HepG2 (cell line): ENCODE data around the gene TGFA. TPM values are rescaled to one million over a fixed set of nuclear protein-coding genes. Genes with fewer than 3 reads are reported as not detected.

Experiments used
- ATAC-seq: fragments of 200-7000 bp; cut with Tn5 transposase; 3 replicates; pipeline ENCODE4 v1.9.1; 2020; ENCODE audit warnings: mild to moderate bottlenecking, moderate library complexity
- BruUV-seq: library from RNA; stranded (reverse); fragments of 400-500 nt; replicated peaks from 2 replicates; lab custom pipeline; 2021; lab: Mats Ljungman, UMichigan
- CTCF ChIA-PET: fragments of 300-600 bp; formaldehyde crosslinking; extraction: SDS; loops from one replicate; lab custom pipeline; 2021; ENCODE audit warnings: low total read pairs, inconsistent platforms, low intra/inter-chr PET ratio; lab: Yijun Ruan, JAX
- POLR2A ChIA-PET: fragments of 350-600 bp; sonication (Branson Sonifier 250); formaldehyde crosslinking; loops from one replicate; lab custom pipeline; 2020; ENCODE audit warnings: antibody characterized with exemption, inconsistent platforms; lab: Yijun Ruan, JAX
- DNase-seq: peaks from one replicate; pipeline ENCODE4 v3.0.0-alpha.2; 2015; ENCODE audit warnings: low spot score
- FAIRE-seq: peaks from 3 replicates; lab custom pipeline; 2011; peaks lifted over from hg19 to GRCh38; lab: Jason Lieb, UNC
- H2AFZ ChIP-seq: one replicate; pipeline ENCODE4 v1.6.1; 2011; ENCODE audit warnings: low read length, inconsistent platforms
- H3K27ac ChIP-seq: fragments of 300-600 bp; 3 replicates; pipeline ENCODE4 v1.8.0; 2011; ENCODE audit warnings: mixed run types, mild to moderate bottlenecking, mixed read lengths, low read length, inconsistent platforms; ENCODE audit not compliant: insufficient read depth; ENCODE audit errors: extremely low read length
- H3K27me3 ChIP-seq, 2 experiments: fragments of 200-600 bp in 1 of 2; 2 replicates in 1 of 2; 3 replicates in 1 of 2; pipeline versions ENCODE4 v1.6.0 to v1.8.0; 2011; ENCODE audit warnings: low read length in 2 of 2, mild to moderate bottlenecking in 2 of 2, moderate library complexity in 2 of 2, inconsistent platforms in 1 of 2; ENCODE audit not compliant: insufficient read depth in 2 of 2, control insufficient read depth in 1 of 2
- H3K36me3 ChIP-seq, 2 experiments: fragments of 200-600 bp in 1 of 2; replicated peaks in 1 of 2; 2 replicates in 1 of 2; 3 replicates in 1 of 2; pipeline versions ENCODE4 v1.5.1 to v1.8.0; 2011; ENCODE audit warnings: low read length in 2 of 2, inconsistent platforms in 1 of 2; ENCODE audit not compliant: insufficient read depth in 2 of 2, control insufficient read depth in 1 of 2
- H3K4me1 ChIP-seq: 2 replicates; pipeline ENCODE4 v1.5.1; 2012; ENCODE audit warnings: low read length, inconsistent platforms; ENCODE audit not compliant: insufficient read depth
- H3K4me2 ChIP-seq: 2 replicates; pipeline ENCODE4 v1.6.0; 2011; ENCODE audit warnings: low read depth, low read length, inconsistent platforms
- H3K4me3 ChIP-seq, 3 experiments: fragments of 200-600 bp in 1 of 3; sonication (generic), shearing (Covaris generic) in 1 of 3; replicated peaks in 1 of 3; 2 replicates each; pipeline ENCODE4 v1.5.1; 2011 to 2016; ENCODE audit warnings: low read length in 3 of 3, inconsistent platforms in 2 of 3, low read depth in 2 of 3, mild to moderate bottlenecking in 2 of 3, control low read depth in 1 of 3, mixed read lengths in 1 of 3; ENCODE audit not compliant: insufficient read depth in 1 of 3
- H3K79me2 ChIP-seq: one replicate; pipeline ENCODE4 v1.6.1; 2011; ENCODE audit warnings: low read length, inconsistent platforms; ENCODE audit not compliant: insufficient read depth
- H3K9ac ChIP-seq: 2 replicates; pipeline ENCODE4 v1.6.0; 2011; ENCODE audit warnings: mild to moderate bottlenecking, low read depth, low read length, inconsistent platforms; ENCODE audit not compliant: insufficient read depth
- H3K9me3 ChIP-seq: 2 replicates; pipeline ENCODE4 v1.5.1; 2012; ENCODE audit warnings: mild to moderate bottlenecking, low read length
- H4K20me1 ChIP-seq: 2 replicates; pipeline ENCODE4 v1.6.0; 2011; ENCODE audit warnings: inconsistent platforms, mild to moderate bottlenecking, low read length, moderate library complexity; ENCODE audit not compliant: insufficient read depth
- CTCF ChIP-seq: sonication (generic); formaldehyde crosslinking; IDR thresholded peaks from 2 replicates; pipeline ENCODE4 v1.5.0; 2020; ENCODE audit warnings: mild to moderate bottlenecking, missing genetic modification reagents, moderate library complexity
- DPF2 ChIP-seq: sonication (generic); formaldehyde crosslinking; IDR thresholded peaks from 2 replicates; pipeline ENCODE4 v1.4.0; 2020; ENCODE audit warnings: mild to moderate bottlenecking, low read depth, missing genetic modification reagents, borderline replicate concordance
- EEA1 ChIP-seq: sonication (generic); formaldehyde crosslinking; IDR thresholded peaks from 2 replicates; pipeline ENCODE4 v1.5.1; 2020; ENCODE audit warnings: mild to moderate bottlenecking, missing genetic modification reagents, borderline replicate concordance
- EHMT2 ChIP-seq: fragments of 200-600 bp; sonication (generic); IDR thresholded peaks from 2 replicates; pipeline ENCODE4 v1.7.0; 2017; ENCODE audit warnings: antibody characterized with exemption, low read depth, low read length, borderline replicate concordance
- GABPB1 ChIP-seq: IDR thresholded peaks from 2 replicates; pipeline ENCODE4 v1.6.1; 2016; ENCODE audit warnings: mild to moderate bottlenecking, missing genetic modification reagents, moderate library complexity, missing compliant biosample characterization
- HDAC2 ChIP-seq: sonication (generic); formaldehyde crosslinking; IDR thresholded peaks from 2 replicates; pipeline ENCODE4 v1.4.0; 2020; ENCODE audit warnings: missing genetic modification reagents
- HOXA3 ChIP-seq: sonication (generic); formaldehyde crosslinking; IDR thresholded peaks from 2 replicates; pipeline ENCODE4 v1.5.0; 2020; ENCODE audit warnings: missing genetic modification reagents
- IRF9 ChIP-seq: sonication (generic); formaldehyde crosslinking; IDR thresholded peaks from 2 replicates; pipeline ENCODE4 v1.8.0; 2022; ENCODE audit warnings: missing genetic modification reagents, mild to moderate bottlenecking, borderline replicate concordance
- MAFG ChIP-seq: sonication (generic); formaldehyde crosslinking; IDR thresholded peaks from 2 replicates; pipeline ENCODE4 v1.5.1; 2020; ENCODE audit warnings: mild to moderate bottlenecking, missing genetic modification reagents
- MLX ChIP-seq: IDR thresholded peaks from 2 replicates; pipeline ENCODE4 v1.6.1; 2016
- NFE2L1 ChIP-seq: sonication (generic); formaldehyde crosslinking; IDR thresholded peaks from 2 replicates; pipeline ENCODE4 v1.4.0; 2020; ENCODE audit warnings: missing genetic modification reagents, mild to moderate bottlenecking, borderline replicate concordance
- NFE2L2 ChIP-seq: fragments of 150-350 bp; IDR thresholded peaks from 2 replicates; pipeline ENCODE4 v1.6.1; 2014; ENCODE audit warnings: low read length
- TFAP4 ChIP-seq: sonication (generic); IDR thresholded peaks from 2 replicates; pipeline ENCODE4 v1.6.1; 2016; ENCODE audit warnings: low read depth, borderline replicate concordance
- YY1 ChIP-seq: IDR thresholded peaks from 2 replicates; pipeline ENCODE4 v1.6.1; 2011; ENCODE audit warnings: low read length, low read depth, moderate library complexity, mild to moderate bottlenecking; ENCODE audit not compliant: insufficient read depth, insufficient replicate concordance
- ZNF224 ChIP-seq: sonication (generic); formaldehyde crosslinking; IDR thresholded peaks from 2 replicates; pipeline ENCODE4 v1.5.0; 2020; ENCODE audit warnings: mild to moderate bottlenecking, missing genetic modification reagents
- ZNF230 ChIP-seq: sonication (generic); formaldehyde crosslinking; IDR thresholded peaks from 2 replicates; pipeline ENCODE4 v1.4.0; 2020; ENCODE audit warnings: mild to moderate bottlenecking, missing genetic modification reagents
- ZNF530 ChIP-seq: sonication (generic); formaldehyde crosslinking; IDR thresholded peaks from 2 replicates; pipeline ENCODE4 v1.5.0; 2020; ENCODE audit warnings: low read depth, mild to moderate bottlenecking, missing genetic modification reagents
- ZNF740 ChIP-seq: sonication (generic); formaldehyde crosslinking; IDR thresholded peaks from 2 replicates; pipeline ENCODE4 v1.4.0; 2020; ENCODE audit warnings: missing genetic modification reagents
- WGBS: methylation state at CpG from one replicate; pipeline ENCODE4 v1.1.6; 2017; ENCODE audit warnings: low lambda C conversion rate; 5-methylcytosine and 5-hydroxymethylcytosine counted together
- in situ Hi-C: cut with HindIII; loops from 2 replicates; pipeline ENCODE4 v1.10.0; 2017; ENCODE audit warnings: low pct_unique_long_range_greater_than_20kb; ENCODE audit not compliant: extremely low pct_ligation_motif_present
- intact Hi-C: fragments of 100-400 bp; cut with micrococcal nuclease; formaldehyde crosslinking; loops from one replicate; pipeline ENCODE4 v1.10.0; 2022; ENCODE audit not compliant: unreplicated experiment
- polyA plus RNA-seq, 8 experiments: library from polyadenylated mRNA; depleted of rRNA in 3 of 8; stranded (reverse) in 7 of 8; unstranded in 1 of 8; fragments of >200 nt; fragmentation: Illumina TruSeq in 4 of 8; extraction: Trizol in 4 of 8; gene quantifications; 2 replicates each; pipeline versions ENCODE4 v1.2.1 to v1.2.3, GENCODE V29; 2011 to 2016; ENCODE audit warnings: low read depth in 4 of 8, missing spikeins in 1 of 8, mixed read lengths in 1 of 8; ENCODE audit not compliant: insufficient read depth in 1 of 8
- total RNA-seq, 5 experiments: library from RNA; depleted of rRNA; stranded (reverse); fragments of >200 nt; fragmentation: Illumina TruSeq; extraction: Trizol; gene quantifications; 2 replicates each; pipeline ENCODE4 v1.2.3, GENCODE V29; 2016; ENCODE audit warnings: low read depth in 1 of 5

Gene TGFA
- total and polyA plus RNA-seq, 2 of the 13 experiments (the other 11 are each of a cell fraction or from before 2014, with no cell fraction given), result 7.8 to 15.3 TPM

GRCh38 chr2:70403267-70404053 lies 150.2 kb downstream of the TGFA start:
- Histone ChIP-seq H3K4me2 (peak overlapping the region; percentile 67), H3K36me3 (no peaks in the 10 kb centered on the region), H3K9me3 (no peaks in the 10 kb centered on the region), H3K9ac (no peak overlapping the region), H3K27ac (no peak overlapping the region), H3K4me1 (peaks cover 24% of the 10 kb centered on the region), H3K79me2 (no peaks in the 10 kb centered on the region), H2AFZ (peak overlapping the region; percentile 1), H3K4me3 (peak overlapping the region in 2 of 3 experiments; percentile 24 to 53; a peak in 2 of 6 replicates), H3K27me3 (peaks cover 0 to 5% of the 10 kb centered on the region in 2 experiments; a peak in 2 of 5 replicates), H4K20me1 (no peaks in the 10 kb centered on the region)
- BruUV-seq, result no TSS peak
- WGBS, result 26% methylated on average over 8 of the region's 8 CpGs
- CTCF ChIA-PET, result no interaction called here
- intact Hi-C loops (no loop called here), in situ Hi-C loops (no loop called here)
- ATAC-seq (peak; percentile 58), DNase-seq (peak; percentile 42), FAIRE-seq (no peak)
- POLR2A ChIA-PET, result no interaction called here
- TF ChIP-seq ZNF224 (CRISPR knock-in tag), result no peak
- TF ChIP-seq DPF2 (CRISPR knock-in tag), result no peak
- peak; percentile 40 for TF ChIP-seq YY1
- TF ChIP-seq IRF9 (CRISPR knock-in tag), result 0 out of 2 replicates have a peak, but pooled peaks have one; percentile 47
- peak; percentile 94; the same call in 1 of the 2 replicates for TF ChIP-seq NFE2L1 (CRISPR knock-in tag)
- peak; percentile 69; the same call in 1 of the 2 replicates for TF ChIP-seq TFAP4
- peak; percentile 14; the same call in 1 of the 2 replicates for TF ChIP-seq CTCF (CRISPR knock-in tag)
- TF ChIP-seq HDAC2 (CRISPR knock-in tag), result 0 out of 2 replicates have a peak, but pooled peaks have one; percentile 1
- TF ChIP-seq NFE2L2, result peak; percentile 76
- peak; percentile 87 for TF ChIP-seq EHMT2
- no peak for TF ChIP-seq ZNF530
- TF ChIP-seq ZNF740 (CRISPR knock-in tag), result no peak
- TF ChIP-seq EEA1 (CRISPR knock-in tag), result peak; percentile 81; the same call in 1 of the 2 replicates
- TF ChIP-seq HOXA3, result 0 out of 2 replicates have a peak, but pooled peaks have one; percentile 18
- TF ChIP-seq MLX (CRISPR knock-in tag), result no peak
- TF ChIP-seq ZNF230, result 0 out of 2 replicates have a peak, but pooled peaks have one; percentile 40
- TF ChIP-seq GABPB1 (CRISPR knock-in tag), result peak; percentile 23; the same call in 1 of the 2 replicates
- peak; percentile 33 for TF ChIP-seq MAFG (CRISPR knock-in tag)
